GM23338 (cell line): ENCODE data around the gene CYB5D1. TPM values are rescaled to one million over a fixed set of nuclear protein-coding genes. Genes with fewer than 3 reads are reported as not detected.

Experiments
- ATAC-seq: fragments of 200-7000 bp; cut with Tn5 transposase; 3 replicates; pipeline ENCODE4 v1.9.1; 2020
- DNase-seq: peaks from one replicate; pipeline ENCODE4 v3.0.0-alpha.2; 2015; ENCODE audit warnings: low spot score
- H2AFZ ChIP-seq: fragments of 200-600 bp; sonication (generic); 2 replicates; pipeline ENCODE4 v1.8.0; 2016; ENCODE audit warnings: antibody characterized with exemption, mild to moderate bottlenecking, moderate library complexity
- H3F3A ChIP-seq: fragments of 200-600 bp; sonication (generic); replicated peaks from 2 replicates; pipeline ENCODE4 v1.8.0; 2017; ENCODE audit warnings: antibody characterized with exemption, mixed run types, low read depth
- H3K27ac ChIP-seq: fragments of 200-600 bp; sonication (generic); 2 replicates; pipeline ENCODE4 v1.6.1; 2016; ENCODE audit warnings: low read depth
- H3K27me3 ChIP-seq: fragments of 200-600 bp; sonication (generic); 2 replicates; pipeline ENCODE4 v1.8.0; 2016; ENCODE audit warnings: mild to moderate bottlenecking, mixed run types, moderate library complexity; ENCODE audit not compliant: insufficient read depth
- H3K36me3 ChIP-seq: fragments of 200-600 bp; sonication (generic); 2 replicates; pipeline ENCODE4 v1.8.0; 2016; ENCODE audit warnings: mild to moderate bottlenecking; ENCODE audit not compliant: insufficient read depth
- H3K4me1 ChIP-seq: fragments of 200-600 bp; sonication (generic); 2 replicates; pipeline ENCODE4 v1.8.0; 2016; ENCODE audit warnings: mild to moderate bottlenecking, moderate library complexity; ENCODE audit not compliant: insufficient read depth
- H3K4me2 ChIP-seq: fragments of 200-600 bp; sonication (generic); 2 replicates; pipeline ENCODE4 v1.7.1; 2017; ENCODE audit warnings: mixed run types
- H3K4me3 ChIP-seq: fragments of 200-600 bp; sonication (generic); 2 replicates; pipeline ENCODE4 v1.6.1; 2016; ENCODE audit warnings: mixed run types
- H3K79me2 ChIP-seq: fragments of 200-600 bp; sonication (generic); replicated peaks from 2 replicates; pipeline ENCODE4 v1.8.0; 2017; ENCODE audit warnings: mild to moderate bottlenecking; ENCODE audit not compliant: insufficient read depth
- H3K9me2 ChIP-seq: fragments of 200-600 bp; sonication (generic); 2 replicates; pipeline ENCODE4 v1.8.0; 2017; ENCODE audit not compliant: insufficient read depth
- H4K20me1 ChIP-seq: fragments of 200-600 bp; sonication (generic); replicated peaks from 2 replicates; pipeline ENCODE4 v1.8.0; 2017; ENCODE audit warnings: mild to moderate bottlenecking; ENCODE audit not compliant: insufficient read depth
- H3K27ac Mint-ChIP-seq: 2 replicates; pipeline ENCODE4 v1.8.0; 2020; ENCODE audit warnings: inconsistent platforms, mild to moderate bottlenecking, moderate library complexity, mixed read lengths
- H3K27me3 Mint-ChIP-seq: 3 replicates; pipeline ENCODE4 v1.8.0; 2022; ENCODE audit warnings: low read depth, mild to moderate bottlenecking, moderate library complexity, mixed read lengths, inconsistent platforms; ENCODE audit not compliant: insufficient read depth, poor library complexity
- H3K36me3 Mint-ChIP-seq: 3 replicates; pipeline ENCODE4 v1.8.0; 2021; ENCODE audit warnings: low read depth, mild to moderate bottlenecking, inconsistent platforms, moderate library complexity, mixed read lengths
- H3K4me1 Mint-ChIP-seq: 3 replicates; pipeline ENCODE4 v1.8.0; 2020; ENCODE audit warnings: mild to moderate bottlenecking, inconsistent platforms, mixed read lengths
- H3K4me3 Mint-ChIP-seq: 3 replicates; pipeline ENCODE4 v1.8.0; 2021; ENCODE audit warnings: moderate library complexity, mild to moderate bottlenecking, inconsistent platforms, mixed read lengths
- H3K9me3 Mint-ChIP-seq: 3 replicates; pipeline ENCODE4 v1.8.0; 2020; ENCODE audit warnings: moderate library complexity, mild to moderate bottlenecking, inconsistent platforms, mixed read lengths
- CREB1 ChIP-seq: fragments of 250-450 bp; sonication (Bioruptor Pico); IDR thresholded peaks from 2 replicates; pipeline ENCODE4 v1.5.0; 2020; ENCODE audit warnings: low read depth, mild to moderate bottlenecking, moderate library complexity
- ETS1 ChIP-seq: IDR thresholded peaks from 2 replicates; pipeline ENCODE4 v1.6.1; 2016; ENCODE audit warnings: antibody characterized with exemption
- EZH2 ChIP-seq: fragments of 200-600 bp; sonication (generic); IDR thresholded peaks from one replicate; pipeline ENCODE4 v1.8.0; 2017; ENCODE audit warnings: antibody characterized with exemption, mild to moderate bottlenecking, low read depth; ENCODE audit not compliant: unreplicated experiment
- EZH2phosphoT487 ChIP-seq: fragments of 200-600 bp; sonication (generic); IDR thresholded peaks from one replicate; pipeline ENCODE4 v1.8.1; 2018; ENCODE audit warnings: antibody characterized with exemption; ENCODE audit not compliant: unreplicated experiment
- JUNB ChIP-seq: IDR thresholded peaks from one replicate; pipeline ENCODE4 v1.6.1; 2016; ENCODE audit warnings: antibody characterized with exemption; ENCODE audit not compliant: unreplicated experiment
- NANOG ChIP-seq: IDR thresholded peaks from 2 replicates; pipeline ENCODE4 v1.6.1; 2016; ENCODE audit warnings: antibody characterized with exemption, borderline replicate concordance
- POLR2AphosphoS5 ChIP-seq: IDR thresholded peaks from 2 replicates; pipeline ENCODE4 v1.6.1; 2016; ENCODE audit warnings: antibody characterized with exemption, low read depth
- REST ChIP-seq: IDR thresholded peaks from one replicate; pipeline ENCODE4 v1.6.1; 2018; ENCODE audit warnings: antibody characterized with exemption; ENCODE audit not compliant: unreplicated experiment
- STAT1 ChIP-seq: IDR thresholded peaks from one replicate; pipeline ENCODE4 v1.6.1; 2016; ENCODE audit warnings: antibody characterized with exemption; ENCODE audit not compliant: unreplicated experiment
- ZNF331 ChIP-seq: fragments of 250-450 bp; sonication (Bioruptor Pico); IDR thresholded peaks from 2 replicates; pipeline ENCODE4 v1.5.0; 2020; ENCODE audit warnings: low read depth, mild to moderate bottlenecking, moderate library complexity
- polyA plus RNA-seq: library from polyadenylated mRNA; unstranded; fragments of >200 nt; fragmentation: Nextera tagmentation; extraction: Ambion mirVana; gene quantifications from 2 replicates; pipeline ENCODE4 v1.2.1, GENCODE V29; 2016
- total RNA-seq: library from RNA; depleted of rRNA; stranded (reverse); fragments of >200 nt; shearing (Covaris generic); gene quantifications from 2 replicates; pipeline ENCODE4 v1.2.3, GENCODE V29; 2014
- TF ChIP-seq, protein P1 (sequence below), 2 experiments: fragments of 200-600 bp in 1 of 2; sonication (generic) in 1 of 2; conservative IDR thresholded peaks; 2 replicates each; pipeline versions ENCODE4 v1.5.1 to v1.6.1; 2016 to 2017; ENCODE audit warnings: antibody characterized with exemption in 2 of 2, low read depth in 2 of 2, mild to moderate bottlenecking in 2 of 2, moderate library complexity in 1 of 2

CYB5D1 gene
- total and polyA plus RNA-seq, 2 experiments from 2014 or later, result 3.5 to 8.4 TPM

GRCh38 chr17:7881276-7882054, 23.7 kb downstream of the CYB5D1 start:
- TF ChIP-seq STAT1 (no peak), JUNB (no peak), ZNF331 (no peak), EZH2phosphoT487 (no peak), EZH2 (no peak), ETS1 (no peak), CREB1 (CRISPR knock-in tag) (no peak), POLR2AphosphoS5 (no peak), REST (no peak), NANOG (no peak)
- TF ChIP-seq, protein P1, sequence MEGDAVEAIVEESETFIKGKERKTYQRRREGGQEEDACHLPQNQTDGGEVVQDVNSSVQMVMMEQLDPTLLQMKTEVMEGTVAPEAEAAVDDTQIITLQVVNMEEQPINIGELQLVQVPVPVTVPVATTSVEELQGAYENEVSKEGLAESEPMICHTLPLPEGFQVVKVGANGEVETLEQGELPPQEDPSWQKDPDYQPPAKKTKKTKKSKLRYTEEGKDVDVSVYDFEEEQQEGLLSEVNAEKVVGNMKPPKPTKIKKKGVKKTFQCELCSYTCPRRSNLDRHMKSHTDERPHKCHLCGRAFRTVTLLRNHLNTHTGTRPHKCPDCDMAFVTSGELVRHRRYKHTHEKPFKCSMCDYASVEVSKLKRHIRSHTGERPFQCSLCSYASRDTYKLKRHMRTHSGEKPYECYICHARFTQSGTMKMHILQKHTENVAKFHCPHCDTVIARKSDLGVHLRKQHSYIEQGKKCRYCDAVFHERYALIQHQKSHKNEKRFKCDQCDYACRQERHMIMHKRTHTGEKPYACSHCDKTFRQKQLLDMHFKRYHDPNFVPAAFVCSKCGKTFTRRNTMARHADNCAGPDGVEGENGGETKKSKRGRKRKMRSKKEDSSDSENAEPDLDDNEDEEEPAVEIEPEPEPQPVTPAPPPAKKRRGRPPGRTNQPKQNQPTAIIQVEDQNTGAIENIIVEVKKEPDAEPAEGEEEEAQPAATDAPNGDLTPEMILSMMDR (conservative IDR thresholded peaks at IDR 0.05; ENCODE audit: low read depth in 2 of 2), result no peak

More at GRCh38 chr17:7881276-7882054, 23.7 kb downstream of the CYB5D1 start:
- Histone ChIP-seq H3K27ac (no peak overlapping the region), H3K36me3 (no peaks in the 10 kb centered on the region), H3K4me3 (no peak overlapping the region), H3K27me3 (peaks cover 51% of the 10 kb centered on the region), H3F3A (peaks cover 5% of the 10 kb centered on the region), H3K4me2 (no peak overlapping the region), H3K9me2 (no peaks in the 10 kb centered on the region), H3K79me2 (no peaks in the 10 kb centered on the region), H3K4me1 (peaks cover 20% of the 10 kb centered on the region; the same call in 1 of the 2 replicates), H2AFZ (no peak overlapping the region), H4K20me1 (no peaks in the 10 kb centered on the region)
- Mint-ChIP-seq H3K4me3 (no peak overlapping the region), H3K27ac (no peak overlapping the region), H3K9me3 (no peaks in the 10 kb centered on the region; the same call in 2 of the 3 replicates), H3K36me3 (no peaks in the 10 kb centered on the region; the same call in 2 of the 3 replicates), H3K4me1 (peaks cover 3% of the 10 kb centered on the region; the same call in 1 of the 3 replicates), H3K27me3 (peaks cover 2% of the 10 kb centered on the region)
- DNase-seq (no peak), ATAC-seq (no peak)
